B cell (primary cell): ENCODE measurements around the gene FOXO3. TPM values are rescaled to one million over a fixed set of nuclear protein-coding genes. Genes with fewer than 3 reads are reported as not detected.

ENCODE experiments used
- ATAC-seq: fragments of 200-7000 bp; cut with Tn5 transposase; one replicate; pipeline ENCODE4 v1.10.0; 2021; ENCODE audit warnings: low read depth, mild to moderate bottlenecking, moderate number of reproducible peaks, moderate library complexity
- CTCF ChIA-PET: fragments of 350-600 bp; sonication (Branson Sonifier 250); formaldehyde crosslinking; loops from one replicate; lab custom pipeline; 2021; ENCODE audit warnings: antibody characterized with exemption, inconsistent platforms; lab: Charles Lee
- POLR2A ChIA-PET: fragments of 350-600 bp; sonication (Branson Sonifier 250); formaldehyde crosslinking; loops from one replicate; lab custom pipeline; 2021; ENCODE audit warnings: antibody characterized with exemption; lab: Charles Lee
- DNase-seq: peaks from one replicate; pipeline ENCODE4 v3.0.0; 2013
- H2AFZ ChIP-seq: 2 replicates; pipeline ENCODE4 v1.6.1; 2012; ENCODE audit warnings: mild to moderate bottlenecking, low read depth, low read length; ENCODE audit not compliant: insufficient read depth, poor library complexity, severe bottlenecking
- H3K27ac ChIP-seq, 2 donors: 1 replicate in 1 of 2; 2 replicates in 1 of 2; pipeline ENCODE4 v1.5.1; 2012 to 2013; ENCODE audit warnings: low read length in 2 of 2, mild to moderate bottlenecking in 2 of 2, moderate library complexity in 1 of 2
- H3K27me3 ChIP-seq, 4 experiments: fragments of 200-600 bp in 1 of 4; sonication (generic) in 1 of 4; replicated peaks in 1 of 4; 1 replicate in 2 of 4; 2 replicates in 2 of 4; pipeline versions ENCODE4 v1.6.1 to v1.7.0; 2013 to 2016; ENCODE audit warnings: low read length in 3 of 4, mild to moderate bottlenecking in 2 of 4, mixed read lengths in 1 of 4, moderate library complexity in 1 of 4; ENCODE audit not compliant: insufficient read depth in 4 of 4, control insufficient read depth in 3 of 4; ENCODE audit errors: control extremely low read depth in 1 of 4
- H3K36me3 ChIP-seq, 2 experiments: replicated peaks in 1 of 2; 1 replicate in 1 of 2; 2 replicates in 1 of 2; pipeline versions ENCODE4 v1.6.1 to v1.7.1; 2013; ENCODE audit warnings: low read length in 1 of 2; ENCODE audit not compliant: insufficient read depth in 2 of 2, control insufficient read depth in 1 of 2; ENCODE audit errors: control extremely low read depth in 1 of 2, extremely low read depth in 1 of 2
- H3K4me1 ChIP-seq, 2 donors: fragments of 200-600 bp in 1 of 2; sonication (generic) in 1 of 2; 1 replicate in 1 of 2; 2 replicates in 1 of 2; pipeline versions ENCODE4 v1.5.1 to v1.6.1; 2013 to 2017; ENCODE audit warnings: low read length in 2 of 2; ENCODE audit not compliant: control insufficient read depth in 2 of 2, insufficient read depth in 2 of 2
- H3K4me2 ChIP-seq: replicated peaks from 2 replicates; pipeline ENCODE3; 2012; ENCODE audit warnings: mild to moderate bottlenecking, low read depth, low read length; ENCODE audit not compliant: poor library complexity, severe bottlenecking
- H3K4me3 ChIP-seq, 5 experiments: fragments of 200-600 bp in 1 of 5; sonication (generic) in 1 of 5; 1 replicate in 3 of 5; 2 replicates in 2 of 5; pipeline versions ENCODE4 v1.5.1 to v1.7.0; 2011 to 2016; ENCODE audit warnings: low read length in 4 of 5, mild to moderate bottlenecking in 4 of 5, low read depth in 2 of 5, control low read depth in 1 of 5, moderate library complexity in 1 of 5; ENCODE audit not compliant: insufficient read depth in 1 of 5; ENCODE audit errors: control extremely low read depth in 1 of 5, extremely low read depth in 1 of 5
- H3K79me2 ChIP-seq: fragments of 200-600 bp; sonication (generic); one replicate; pipeline ENCODE4 v1.6.0; 2016; ENCODE audit warnings: low read length; ENCODE audit not compliant: control insufficient read depth, insufficient read depth
- H3K9ac ChIP-seq: fragments of 200-600 bp; sonication (generic); 2 replicates; pipeline ENCODE4 v1.6.1; 2017; ENCODE audit warnings: mild to moderate bottlenecking, low read length, moderate library complexity
- H3K9me3 ChIP-seq, 3 donors: one replicate each; pipeline versions ENCODE4 v1.6.1 to v1.7.1; 2013; ENCODE audit warnings: low read length in 2 of 3; ENCODE audit not compliant: control insufficient read depth in 2 of 3, insufficient read depth in 1 of 3; ENCODE audit errors: control extremely low read depth in 1 of 3
- H4K20me1 ChIP-seq: 2 replicates; pipeline ENCODE4 v1.6.0; 2012; ENCODE audit warnings: mild to moderate bottlenecking, low read length; ENCODE audit not compliant: insufficient read depth, control insufficient read depth, poor library complexity, severe bottlenecking
- H3K27ac Mint-ChIP-seq: one replicate; pipeline ENCODE4 v1.8.0; 2021; ENCODE audit warnings: mixed read lengths
- H3K27me3 Mint-ChIP-seq: one replicate; pipeline ENCODE4 v1.8.0; 2021; ENCODE audit warnings: mixed read lengths
- H3K4me1 Mint-ChIP-seq: one replicate; pipeline ENCODE4 v1.8.0; 2021; ENCODE audit warnings: mixed read lengths
- H3K4me3 Mint-ChIP-seq: one replicate; pipeline ENCODE4 v1.8.0; 2021; ENCODE audit warnings: mixed read lengths
- H3K9me3 Mint-ChIP-seq: one replicate; pipeline ENCODE4 v1.8.0; 2022; ENCODE audit warnings: mixed read lengths; ENCODE audit not compliant: insufficient read depth
- EZH2 ChIP-seq: IDR thresholded peaks from 2 replicates; pipeline ENCODE4 v1.6.1; 2012; ENCODE audit warnings: borderline replicate concordance, low read depth, mild to moderate bottlenecking, moderate library complexity, low read length; ENCODE audit not compliant: insufficient read depth, poor library complexity, severe bottlenecking
- WGBS: methylation state at CpG from one replicate; pipeline ENCODE4 v1.1.5; 2013; ENCODE audit warnings: missing lambda C conversion rate; ENCODE audit not compliant: insufficient coverage; 5-methylcytosine and 5-hydroxymethylcytosine counted together
- intact Hi-C: fragments of 100-400 bp; cut with micrococcal nuclease; formaldehyde crosslinking; loops from one replicate; pipeline ENCODE4 v1.10.0; 2022
- polyA plus RNA-seq: library from polyadenylated mRNA; depleted of rRNA; stranded (reverse); fragments of >200 nt; gene quantifications from 2 replicates; pipeline ENCODE4 v1.2.3, GENCODE V29; 2012
- total RNA-seq, 2 donors: library from RNA; stranded (reverse); fragments of 120-200 nt in 1 of 2; gene quantifications; 1 replicate in 1 of 2; 2 replicates in 1 of 2; pipeline versions ENCODE4 v1.2.3 to v1.2.4, GENCODE V29; 2013 to 2022
- TF ChIP-seq, protein P1 (sequence below): fragments of 200-600 bp; IDR thresholded peaks from one replicate; pipeline ENCODE4 v1.8.0; 2022; ENCODE audit warnings: antibody characterized with exemption, mild to moderate bottlenecking

FOXO3 gene
- total and polyA plus RNA-seq, 2 donors (not counting 1 experiment from before 2014, with no cell fraction given), result 6.0 to 16.9 TPM

- CTCF ChIA-PET, result no interaction called here
- H4K20me1 ChIP-seq, result peaks cover 53% of the 10 kb centered on the region
These were observed 77.2 kb downstream of the FOXO3 start for GRCh38 chr6:108637963-108638362.

DNA sequence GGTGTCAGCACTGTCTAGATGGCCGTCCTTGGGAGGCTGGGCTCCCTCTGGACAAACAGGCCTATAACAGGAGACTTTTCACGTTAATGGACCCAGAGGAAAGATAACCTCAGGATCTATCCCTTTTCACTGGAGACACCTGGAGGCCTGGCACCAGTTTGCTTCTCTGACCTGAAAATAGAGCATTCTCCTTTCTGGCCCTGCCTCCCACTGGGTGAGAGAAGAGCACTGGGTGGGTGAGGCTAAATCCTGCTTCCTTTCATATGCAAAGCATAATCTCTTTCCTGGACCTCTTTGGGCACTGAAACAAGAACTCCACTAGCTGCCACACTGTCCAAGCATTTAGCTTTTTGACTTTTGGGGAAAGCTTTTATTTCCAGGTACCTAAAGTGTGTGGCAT, 78.3 kb downstream of the FOXO3 start:
- no peaks in the 10 kb centered on the region for H3K9me3 Mint-ChIP-seq
- H3K36me3 ChIP-seq, result no peaks in the 10 kb centered on the region
- peaks cover 53% of the 10 kb centered on the region for H4K20me1 ChIP-seq
- H3K4me2 ChIP-seq, result no peak overlapping the region
- H3K4me3 ChIP-seq, result no peak overlapping the region
- no peak overlapping the region for H3K27ac Mint-ChIP-seq
- H3K4me3 Mint-ChIP-seq, result no peak overlapping the region
- CTCF ChIA-PET, result no interaction called here
- H3K9me3 ChIP-seq, result no peaks in the 10 kb centered on the region
- peaks cover 27% of the 10 kb centered on the region for H3K4me1 Mint-ChIP-seq
- peaks cover 50% of the 10 kb centered on the region for H3K79me2 ChIP-seq
- DNase-seq, result no peak
- intact Hi-C loops, result no loop called here
- H3K9ac ChIP-seq, result no peak overlapping the region
- H2AFZ ChIP-seq, result no peak overlapping the region
- H3K4me1 ChIP-seq, result peaks cover 0 to 3% of the 10 kb centered on the region in 2 donors
- H3K27me3 Mint-ChIP-seq, result no peaks in the 10 kb centered on the region
- no peak for TF ChIP-seq EZH2
- TF ChIP-seq, protein P1, sequence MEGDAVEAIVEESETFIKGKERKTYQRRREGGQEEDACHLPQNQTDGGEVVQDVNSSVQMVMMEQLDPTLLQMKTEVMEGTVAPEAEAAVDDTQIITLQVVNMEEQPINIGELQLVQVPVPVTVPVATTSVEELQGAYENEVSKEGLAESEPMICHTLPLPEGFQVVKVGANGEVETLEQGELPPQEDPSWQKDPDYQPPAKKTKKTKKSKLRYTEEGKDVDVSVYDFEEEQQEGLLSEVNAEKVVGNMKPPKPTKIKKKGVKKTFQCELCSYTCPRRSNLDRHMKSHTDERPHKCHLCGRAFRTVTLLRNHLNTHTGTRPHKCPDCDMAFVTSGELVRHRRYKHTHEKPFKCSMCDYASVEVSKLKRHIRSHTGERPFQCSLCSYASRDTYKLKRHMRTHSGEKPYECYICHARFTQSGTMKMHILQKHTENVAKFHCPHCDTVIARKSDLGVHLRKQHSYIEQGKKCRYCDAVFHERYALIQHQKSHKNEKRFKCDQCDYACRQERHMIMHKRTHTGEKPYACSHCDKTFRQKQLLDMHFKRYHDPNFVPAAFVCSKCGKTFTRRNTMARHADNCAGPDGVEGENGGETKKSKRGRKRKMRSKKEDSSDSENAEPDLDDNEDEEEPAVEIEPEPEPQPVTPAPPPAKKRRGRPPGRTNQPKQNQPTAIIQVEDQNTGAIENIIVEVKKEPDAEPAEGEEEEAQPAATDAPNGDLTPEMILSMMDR, result no peak
- H3K27me3 ChIP-seq, result no peaks in the 10 kb centered on the region
- no peak for ATAC-seq
- POLR2A ChIA-PET, result no interaction called here
- 100% methylated on average over 2 of the region's 2 CpGs for WGBS
- H3K27ac ChIP-seq, result no peak overlapping the region

More at GRCh38 chr6:108637963-108638362, 77.2 kb downstream of the FOXO3 start:
- H3K9ac ChIP-seq, result no peak overlapping the region
- H3K4me3 ChIP-seq, result no peak overlapping the region
- H3K27me3 ChIP-seq, result no peaks in the 10 kb centered on the region
- no peaks in the 10 kb centered on the region for H3K36me3 ChIP-seq
- intact Hi-C loops, result no loop called here
- no peaks in the 10 kb centered on the region for H3K9me3 Mint-ChIP-seq
- no peak overlapping the region for H2AFZ ChIP-seq
- no peak overlapping the region for H3K4me2 ChIP-seq
- H3K27ac Mint-ChIP-seq, result no peak overlapping the region
- H3K27me3 Mint-ChIP-seq, result no peaks in the 10 kb centered on the region
- H3K4me1 ChIP-seq, result peaks cover 0 to 3% of the 10 kb centered on the region in 2 donors
- no CpG with 5 or more reads among the region's 1 CpG for WGBS
- POLR2A ChIA-PET, result no interaction called here
- H3K9me3 ChIP-seq, result no peaks in the 10 kb centered on the region
- H3K4me1 Mint-ChIP-seq, result peaks cover 29% of the 10 kb centered on the region
- no peak for DNase-seq
- ATAC-seq, result no peak
- no peak overlapping the region for H3K27ac ChIP-seq
- no peak for TF ChIP-seq EZH2
- TF ChIP-seq, protein P1, result no peak
- H3K79me2 ChIP-seq, result peaks cover 57% of the 10 kb centered on the region
- no peak overlapping the region for H3K4me3 Mint-ChIP-seq
